IPS-18a (cell line): ENCODE measurements around the gene SEC61A1.

ENCODE experiments used
- H3K27ac ChIP-seq: one replicate; pipeline ENCODE4 v1.5.1; 2013; ENCODE audit warnings: low read length
- H3K27me3 ChIP-seq: one replicate; pipeline ENCODE4 v1.6.1; 2013; ENCODE audit warnings: mild to moderate bottlenecking, low read length; ENCODE audit not compliant: control insufficient read depth, insufficient read depth
- H3K36me3 ChIP-seq: one replicate; pipeline ENCODE4 v1.6.1; 2013; ENCODE audit warnings: low read depth, low read length; ENCODE audit not compliant: control insufficient read depth
- H3K4me1 ChIP-seq: one replicate; pipeline ENCODE4 v1.6.1; 2013; ENCODE audit warnings: low read depth, low read length; ENCODE audit not compliant: control insufficient read depth
- H3K4me3 ChIP-seq: one replicate; pipeline ENCODE4 v1.5.1; 2013; ENCODE audit warnings: low read length
- H3K9ac ChIP-seq: one replicate; pipeline ENCODE4 v1.6.1; 2013; ENCODE audit warnings: mild to moderate bottlenecking, low read length, moderate library complexity
- H3K9me3 ChIP-seq: one replicate; pipeline ENCODE4 v1.6.1; 2013; ENCODE audit warnings: low read depth, low read length; ENCODE audit not compliant: control insufficient read depth

SEC61A1 gene

GRCh38 chr3:128072454-128073184 is 20.4 kb downstream of the SEC61A1 start:
- Histone ChIP-seq H3K27me3 (peaks cover 20% of the 10 kb centered on the region), H3K27ac (no peak overlapping the region)

GRCh38 chr3:128073185-128073725 is 21.0 kb downstream of the SEC61A1 start:
- Histone ChIP-seq H3K9ac (no peak overlapping the region), H3K27me3 (peaks cover 26% of the 10 kb centered on the region), H3K36me3 (peaks cover 46% of the 10 kb centered on the region), H3K27ac (no peak overlapping the region), H3K4me3 (no peak overlapping the region), H3K9me3 (no peaks in the 10 kb centered on the region), H3K4me1 (peaks cover 9% of the 10 kb centered on the region)

More at GRCh38 chr3:128072454-128073184, 20.4 kb downstream of the SEC61A1 start:
- no peaks in the 10 kb centered on the region for H3K9me3 ChIP-seq
- peaks cover 51% of the 10 kb centered on the region for H3K36me3 ChIP-seq
- H3K4me1 ChIP-seq, result peaks cover 9% of the 10 kb centered on the region
- H3K9ac ChIP-seq, result no peak overlapping the region
- H3K4me3 ChIP-seq, result no peak overlapping the region

DNA sequence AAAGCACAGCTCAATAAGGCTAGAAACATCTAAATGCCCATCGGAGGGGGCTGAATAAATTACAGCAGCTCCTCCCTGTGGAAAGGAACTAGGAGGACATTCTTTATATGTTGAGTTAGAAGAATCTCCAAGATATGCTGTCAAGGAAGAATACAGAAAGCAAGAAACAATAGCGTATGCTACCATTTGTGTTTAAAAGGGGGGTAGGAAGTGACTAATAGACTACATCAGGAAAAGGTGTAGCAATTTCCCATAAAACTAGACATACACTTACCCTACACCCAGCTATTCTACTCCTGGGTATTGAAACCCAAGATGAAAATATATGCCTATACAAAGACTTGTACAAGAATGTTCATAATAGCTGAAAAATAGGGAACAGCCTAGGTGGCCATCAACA is 21.6 kb downstream of the SEC61A1 start:
- peaks cover 9% of the 10 kb centered on the region for H3K4me1 ChIP-seq
- no peak overlapping the region for H3K4me3 ChIP-seq

DNA sequence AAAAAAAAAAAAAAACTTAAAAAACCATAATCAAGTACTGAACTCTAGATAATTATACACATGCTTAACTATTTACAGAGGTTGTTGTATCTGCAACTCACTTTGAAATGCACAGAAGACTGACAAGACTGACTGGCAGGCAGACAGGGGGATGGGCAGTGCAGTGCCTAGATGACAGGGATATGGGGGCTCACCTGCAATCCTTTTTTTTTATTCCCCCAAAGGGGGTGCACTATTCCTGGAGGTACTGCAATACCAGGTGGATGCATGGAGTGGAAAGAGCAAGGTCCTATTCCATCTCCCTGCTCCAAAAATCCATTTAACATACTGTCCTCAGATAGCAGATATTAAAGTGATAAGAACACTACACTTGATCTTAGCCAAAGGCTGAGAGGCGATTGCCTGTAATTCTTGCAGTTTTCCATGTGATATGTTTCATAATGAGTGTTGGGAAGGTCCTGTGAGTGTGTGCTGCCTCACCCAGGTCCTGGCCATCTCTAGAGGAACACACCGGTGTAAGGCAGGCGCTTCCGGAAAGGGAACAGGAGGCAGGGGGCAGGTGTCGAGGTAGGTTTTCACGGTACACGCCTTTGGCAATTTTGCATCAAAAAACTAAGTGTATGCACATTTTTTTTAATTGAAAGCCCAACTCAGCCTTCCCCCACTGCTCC is 22.7 kb downstream of the SEC61A1 start:
- Histone ChIP-seq H3K9ac (no peak overlapping the region), H3K36me3 (peaks cover 42% of the 10 kb centered on the region), H3K9me3 (no peaks in the 10 kb centered on the region), H3K4me3 (peak overlapping the region; percentile 73), H3K4me1 (peaks cover 9% of the 10 kb centered on the region), H3K27me3 (peaks cover 26% of the 10 kb centered on the region), H3K27ac (no peak overlapping the region)

More for the DNA sequence above, 21.6 kb downstream of the SEC61A1 start:
- Histone ChIP-seq H3K27me3 (peaks cover 26% of the 10 kb centered on the region), H3K9me3 (no peaks in the 10 kb centered on the region), H3K9ac (no peak overlapping the region), H3K27ac (no peak overlapping the region), H3K36me3 (peaks cover 42% of the 10 kb centered on the region)

- H3K36me3 ChIP-seq, result peaks cover 42% of the 10 kb centered on the region
Measured at GRCh38 chr3:128075522-128076482, 23.6 kb downstream of the SEC61A1 start.

DNA sequence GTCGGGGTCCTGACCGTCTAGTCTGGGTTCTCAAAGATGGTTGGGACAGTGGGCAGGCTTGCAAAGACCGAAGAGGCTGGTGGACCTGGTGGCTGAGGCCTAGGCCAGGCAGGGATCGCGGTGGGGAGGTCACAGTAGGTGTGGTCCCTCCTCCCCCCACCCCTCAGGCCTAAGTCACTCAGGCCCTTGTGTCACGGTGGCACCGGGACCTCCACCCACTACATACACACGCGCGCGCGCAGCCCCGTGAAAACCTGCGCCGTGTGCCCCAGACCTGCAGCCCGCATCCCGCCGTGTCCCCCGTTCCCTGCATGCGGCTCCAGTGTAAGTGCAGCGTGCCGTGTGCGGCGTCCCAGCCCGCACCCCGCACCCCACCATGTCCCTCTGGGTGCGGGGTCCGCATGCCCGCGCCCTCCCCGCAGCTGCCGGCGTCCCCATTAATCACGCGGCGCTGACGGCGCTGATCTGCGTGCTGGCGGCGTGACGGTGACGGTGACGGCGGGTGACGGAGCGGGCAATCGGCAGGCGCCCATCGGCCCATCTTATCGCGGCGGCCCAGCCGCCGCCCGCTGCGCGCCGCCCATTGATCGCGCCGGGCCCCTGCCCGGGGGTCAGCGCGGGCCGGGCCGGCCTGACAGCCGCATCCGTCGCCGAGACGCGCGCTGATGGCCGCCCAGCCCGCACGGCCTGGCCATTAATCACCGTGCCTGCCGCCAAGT is 24.4 kb downstream of the SEC61A1 start:
- H3K27me3 ChIP-seq, result peaks cover 26% of the 10 kb centered on the region
- peak overlapping the region; percentile 73 for H3K4me3 ChIP-seq
- H3K9ac ChIP-seq, result no peak overlapping the region
- H3K9me3 ChIP-seq, result no peaks in the 10 kb centered on the region
- H3K36me3 ChIP-seq, result peaks cover 45% of the 10 kb centered on the region
- no peak overlapping the region for H3K27ac ChIP-seq
- H3K4me1 ChIP-seq, result peaks cover 9% of the 10 kb centered on the region

More at GRCh38 chr3:128075522-128076482, 23.6 kb downstream of the SEC61A1 start:
- no peak overlapping the region for H3K27ac ChIP-seq
- H3K9ac ChIP-seq, result no peak overlapping the region
- H3K4me1 ChIP-seq, result peaks cover 9% of the 10 kb centered on the region
- H3K27me3 ChIP-seq, result peaks cover 26% of the 10 kb centered on the region
- peak overlapping the region; percentile 73 for H3K4me3 ChIP-seq
- H3K9me3 ChIP-seq, result no peaks in the 10 kb centered on the region

- H3K36me3 ChIP-seq, result peaks cover 47% of the 10 kb centered on the region
- no peaks in the 10 kb centered on the region for H3K9me3 ChIP-seq
- H3K4me3 ChIP-seq, result peak overlapping the region; percentile 30
- H3K27ac ChIP-seq, result no peak overlapping the region
- no peak overlapping the region for H3K9ac ChIP-seq
- H3K27me3 ChIP-seq, result peaks cover 26% of the 10 kb centered on the region
- peaks cover 9% of the 10 kb centered on the region for H3K4me1 ChIP-seq
Measured at GRCh38 chr3:128077202-128077624, 25.0 kb downstream of the SEC61A1 start.

DNA sequence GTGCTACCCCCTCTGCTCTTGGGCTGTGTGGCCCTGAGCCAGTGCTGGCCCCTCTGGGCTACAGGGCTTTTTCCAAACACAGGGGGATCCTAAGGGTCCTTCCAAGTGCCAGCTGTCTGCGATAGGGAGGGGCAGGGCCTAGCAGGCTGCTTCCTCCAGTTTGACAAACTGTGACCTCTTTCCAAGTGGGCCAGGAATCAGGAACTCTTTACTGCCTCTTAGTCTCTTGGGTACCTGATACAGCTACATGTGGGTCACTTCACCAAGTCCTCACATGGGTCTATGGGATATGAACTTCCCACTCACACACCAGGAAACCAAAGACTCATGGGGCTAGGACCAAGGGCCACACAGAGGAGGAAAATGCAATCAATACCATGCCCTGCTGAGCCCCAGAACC is 25.4 kb downstream of the SEC61A1 start:
- H3K4me3 ChIP-seq, result peak overlapping the region; percentile 30
- H3K27me3 ChIP-seq, result peaks cover 26% of the 10 kb centered on the region
- H3K4me1 ChIP-seq, result peaks cover 9% of the 10 kb centered on the region
- no peak overlapping the region for H3K27ac ChIP-seq
- H3K9me3 ChIP-seq, result no peaks in the 10 kb centered on the region
- H3K36me3 ChIP-seq, result peaks cover 49% of the 10 kb centered on the region
- H3K9ac ChIP-seq, result no peak overlapping the region

- Histone ChIP-seq H3K9ac (no peak overlapping the region), H3K9me3 (no peaks in the 10 kb centered on the region), H3K27ac (no peak overlapping the region), H3K27me3 (peaks cover 26% of the 10 kb centered on the region), H3K4me3 (no peak overlapping the region), H3K36me3 (peaks cover 52% of the 10 kb centered on the region), H3K4me1 (peaks cover 9% of the 10 kb centered on the region)
Measured at GRCh38 chr3:128078322-128078721, 26.1 kb downstream of the SEC61A1 start.

DNA sequence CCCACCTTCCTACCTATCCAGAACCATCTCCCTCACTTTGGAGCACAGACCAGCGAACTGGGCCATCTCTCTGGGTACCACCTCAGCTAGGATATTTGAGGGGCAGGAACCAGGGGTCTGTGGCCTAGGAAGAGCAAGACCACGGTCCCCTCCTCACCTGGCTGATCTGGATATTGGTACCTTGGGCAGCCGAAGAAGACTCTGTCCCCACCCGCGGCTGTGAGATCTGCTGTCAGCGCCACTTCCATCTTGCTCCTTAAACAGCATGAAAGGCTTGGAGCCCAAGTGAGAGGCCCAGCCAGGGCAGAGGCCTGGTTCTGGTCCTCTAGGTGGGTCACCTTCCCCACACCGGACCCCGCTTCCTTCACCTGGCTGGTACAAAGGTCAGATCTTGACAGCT is 26.6 kb downstream of the SEC61A1 start:
- Histone ChIP-seq H3K27me3 (peaks cover 26% of the 10 kb centered on the region), H3K4me3 (no peak overlapping the region), H3K36me3 (peaks cover 49% of the 10 kb centered on the region), H3K27ac (no peak overlapping the region), H3K9me3 (no peaks in the 10 kb centered on the region), H3K4me1 (peaks cover 9% of the 10 kb centered on the region), H3K9ac (no peak overlapping the region)
